IMR-90 (cell line): ENCODE results near the gene ABCF1. TPM values are rescaled to one million over a fixed set of nuclear protein-coding genes. Genes with fewer than 3 reads are reported as not detected.

ENCODE experiments used
- ATAC-seq: fragments of 200-7000 bp; cut with Tn5 transposase; 2 replicates; pipeline ENCODE4 v1.9.1; 2020; ENCODE audit warnings: low read depth, mild to moderate bottlenecking, moderate library complexity
- BruUV-seq: library from RNA; stranded (reverse); fragments of 400-500 nt; replicated peaks from 2 replicates; lab custom pipeline; 2021; lab: Mats Ljungman, UMichigan
- CTCF ChIA-PET: fragments of 300-600 bp; formaldehyde crosslinking; extraction: SDS; loops from one replicate; lab custom pipeline; 2021; ENCODE audit warnings: antibody characterized with exemption; lab: Yijun Ruan, JAX
- POLR2A ChIA-PET: fragments of 300-600 bp; sonication (Branson Sonifier 250); formaldehyde crosslinking; loops from one replicate; lab custom pipeline; 2022; ENCODE audit warnings: antibody characterized with exemption; ENCODE audit not compliant: unreplicated experiment; lab: Charles Lee
- DNase-seq: peaks from one replicate; pipeline ENCODE4 v3.0.0; 2013
- H2AFZ ChIP-seq: replicated peaks from 2 replicates; pipeline ENCODE3; 2013; ENCODE audit warnings: low read length, mild to moderate bottlenecking; ENCODE audit not compliant: poor library complexity
- H2AK5ac ChIP-seq: 2 replicates; pipeline ENCODE4 v1.6.1; 2013; ENCODE audit warnings: low read depth, low read length, inconsistent platforms
- H2AK9ac ChIP-seq: replicated peaks from 2 replicates; pipeline ENCODE3; 2013; ENCODE audit warnings: mild to moderate bottlenecking, low read depth, low read length, moderate library complexity; ENCODE audit not compliant: poor library complexity
- H2BK120ac ChIP-seq: 2 replicates; pipeline ENCODE4 v1.6.1; 2013; ENCODE audit warnings: low read depth, low read length, inconsistent platforms
- H2BK15ac ChIP-seq: 3 replicates; pipeline ENCODE4 v1.6.1; 2013; ENCODE audit warnings: low read depth, low read length, inconsistent platforms
- H2BK20ac ChIP-seq: 2 replicates; pipeline ENCODE4 v1.6.1; 2013; ENCODE audit warnings: low read depth, mild to moderate bottlenecking, inconsistent platforms, low read length, moderate library complexity
- H2BK5ac ChIP-seq: 2 replicates; pipeline ENCODE4 v1.6.1; 2013; ENCODE audit warnings: mild to moderate bottlenecking, low read depth, low read length, inconsistent platforms; ENCODE audit not compliant: poor library complexity, severe bottlenecking
- H3K14ac ChIP-seq: replicated peaks from 2 replicates; pipeline ENCODE4 v1.6.1; 2013; ENCODE audit warnings: low read depth, low read length, inconsistent platforms
- H3K18ac ChIP-seq: 2 replicates; pipeline ENCODE4 v1.6.1; 2013; ENCODE audit warnings: low read depth, low read length, control low read depth
- H3K23ac ChIP-seq: 2 replicates; pipeline ENCODE4 v1.6.1; 2013; ENCODE audit warnings: low read depth, low read length, inconsistent platforms
- H3K27ac ChIP-seq: 2 replicates; pipeline ENCODE4 v1.5.1; 2013; ENCODE audit warnings: mild to moderate bottlenecking, control low read depth, low read length; ENCODE audit not compliant: insufficient read depth
- H3K27me3 ChIP-seq: 2 replicates; pipeline ENCODE4 v1.6.1; 2013; ENCODE audit warnings: low read length; ENCODE audit not compliant: control insufficient read depth, insufficient read depth
- H3K36me3 ChIP-seq: 2 replicates; pipeline ENCODE4 v1.6.1; 2013; ENCODE audit warnings: low read length, mixed read lengths; ENCODE audit not compliant: control insufficient read depth, insufficient read depth
- H3K4ac ChIP-seq: 2 replicates; pipeline ENCODE4 v1.6.1; 2013; ENCODE audit warnings: low read depth, low read length, inconsistent platforms
- H3K4me1 ChIP-seq: 2 replicates; pipeline ENCODE4 v1.6.1; 2013; ENCODE audit warnings: low read length, mixed read lengths; ENCODE audit not compliant: control insufficient read depth, insufficient read depth
- H3K4me2 ChIP-seq: 2 replicates; pipeline ENCODE4 v1.6.1; 2013; ENCODE audit warnings: low read depth, mild to moderate bottlenecking, control low read depth, low read length, moderate library complexity
- H3K4me3 ChIP-seq: 2 replicates; pipeline ENCODE4 v1.5.1; 2013; ENCODE audit warnings: low read depth, mild to moderate bottlenecking, control low read depth, low read length, moderate library complexity; ENCODE audit not compliant: insufficient read depth
- H3K56ac ChIP-seq: 2 replicates; pipeline ENCODE4 v1.6.1; 2013; ENCODE audit warnings: low read length, inconsistent platforms; ENCODE audit not compliant: insufficient read depth; ENCODE audit errors: extremely low read depth
- H3K79me1 ChIP-seq, 2 experiments: 2 replicates each; pipeline ENCODE4 v1.6.1; 2013; ENCODE audit warnings: low read length in 2 of 2, inconsistent platforms in 1 of 2, low read depth in 1 of 2
- H3K9ac ChIP-seq: 2 replicates; pipeline ENCODE4 v1.6.1; 2013; ENCODE audit warnings: low read depth, low read length, control low read depth
- H3K9me1 ChIP-seq: 2 replicates; pipeline ENCODE4 v1.6.1; 2013; ENCODE audit warnings: low read length, inconsistent platforms; ENCODE audit not compliant: insufficient read depth
- H3K9me3 ChIP-seq: 2 replicates; pipeline ENCODE4 v1.6.1; 2013; ENCODE audit warnings: low read length; ENCODE audit not compliant: control insufficient read depth, insufficient read depth
- H4K20me1 ChIP-seq: 2 replicates; pipeline ENCODE4 v1.6.1; 2013; ENCODE audit warnings: low read length, inconsistent platforms; ENCODE audit not compliant: insufficient read depth
- H4K5ac ChIP-seq: 2 replicates; pipeline ENCODE4 v1.6.1; 2013; ENCODE audit warnings: mild to moderate bottlenecking, low read depth, low read length, control low read depth
- H4K8ac ChIP-seq, 2 experiments: 2 replicates each; pipeline ENCODE4 v1.6.1; 2013; ENCODE audit warnings: low read depth in 2 of 2, low read length in 2 of 2, control low read depth in 1 of 2, inconsistent platforms in 1 of 2
- H4K91ac ChIP-seq: 2 replicates; pipeline ENCODE4 v1.6.1; 2013; ENCODE audit warnings: low read depth, low read length, inconsistent platforms; ENCODE audit not compliant: insufficient read depth
- BHLHE40 ChIP-seq: fragments of 150-350 bp; IDR thresholded peaks from 2 replicates; pipeline ENCODE4 v1.6.1; 2016; ENCODE audit warnings: mild to moderate bottlenecking, low read depth, low read length
- MXI1 ChIP-seq: IDR thresholded peaks from 2 replicates; pipeline ENCODE4 v1.6.1; 2012; ENCODE audit warnings: low read depth, mild to moderate bottlenecking, low read length, moderate library complexity, borderline replicate concordance
- WGBS, 2 experiments: methylation state at CpG; one replicate each; pipeline versions ENCODE4 v1.1.5 to v1.1.7; 2013; ENCODE audit warnings: missing lambda C conversion rate in 2 of 2; ENCODE audit not compliant: insufficient read length in 1 of 2; ENCODE audit errors: extremely low coverage in 2 of 2; 5-methylcytosine and 5-hydroxymethylcytosine counted together
- dilution Hi-C: fragments of 300-500 bp; cut with HindIII; formaldehyde crosslinking; loops from one replicate; pipeline ENCODE4 v1.14.3; 2018; ENCODE audit warnings: low sequenced_read_pairs; ENCODE audit not compliant: unreplicated experiment
- in situ Hi-C: fragments of 300-500 bp; cut with MboI; formaldehyde crosslinking; loops from 3 replicates; pipeline ENCODE4 v1.14.3; 2019; ENCODE audit warnings: low sequenced_read_pairs, inconsistent platforms, mixed read lengths
- intact Hi-C: fragments of 100-400 bp; cut with micrococcal nuclease; formaldehyde crosslinking; loops from 2 replicates; pipeline ENCODE4 v1.10.0; 2022
- polyA plus RNA-seq, 3 experiments: library from polyadenylated mRNA; depleted of rRNA; stranded (reverse); fragments of >200 nt; gene quantifications; 2 replicates each; pipeline ENCODE4 v1.2.3, GENCODE V29; 2012; ENCODE audit warnings: low replicate concordance in 1 of 3
- total RNA-seq: library from RNA; depleted of rRNA; stranded (reverse); fragments of >200 nt; gene quantifications from 2 replicates; pipeline ENCODE4 v1.2.3, GENCODE V29; 2012

Gene ABCF1
- total and polyA plus RNA-seq, 2 of the 4 experiments (the other 2 are of a cell fraction): 39.1 to 48.6 TPM

- no peak overlapping the region for H2BK20ac ChIP-seq
- ChIA-PET POLR2A (no interaction called here), CTCF (interaction anchor here (0.5 to 1.4 kb wide), 2 partner anchors 28 to 53 kb away, joined by 3 to 4 read pairs; partner anchors contain the start of gene DHX16)
- H4K20me1 ChIP-seq: peaks cover 6% of the 10 kb centered on the region
- peaks cover 28% of the 10 kb centered on the region for H3K36me3 ChIP-seq
- H2AK5ac ChIP-seq: no peak overlapping the region
- H3K56ac ChIP-seq: no peak overlapping the region
- no peak overlapping the region for H3K14ac ChIP-seq
- no peak overlapping the region for H3K4me2 ChIP-seq
- H4K5ac ChIP-seq: no peak overlapping the region
- H2BK15ac ChIP-seq: no peak overlapping the region
- H3K4me3 ChIP-seq: no peak overlapping the region
- no peaks in the 10 kb centered on the region for H3K9me3 ChIP-seq
- no peak overlapping the region for H4K91ac ChIP-seq
- H3K9me1 ChIP-seq: peaks cover under 1% of the 10 kb centered on the region; the same call in 1 of the 2 replicates
- intact Hi-C loops (no loop called here), in situ Hi-C loops (no loop called here), dilution Hi-C loops (no loop called here)
- BruUV-seq: no TSS peak
- no peak overlapping the region for H3K18ac ChIP-seq
- DNase-seq: no peak
- no peak overlapping the region for H2BK5ac ChIP-seq
- no peak overlapping the region for H2AK9ac ChIP-seq
- H3K27ac ChIP-seq: no peak overlapping the region
- TF ChIP-seq MXI1: no peak
- no peak for TF ChIP-seq BHLHE40
- no peaks in the 10 kb centered on the region for H3K27me3 ChIP-seq
- H3K9ac ChIP-seq: no peak overlapping the region
- H2BK120ac ChIP-seq: no peak overlapping the region
- no peak for ATAC-seq
- WGBS, 2 experiments: 93% methylated on average over 3 of the region's 11 CpGs; no CpG with 5 or more reads in 1 of the 2 experiments
- no peak overlapping the region for H3K23ac ChIP-seq
- peaks cover 10 to 33% of the 10 kb centered on the region in 2 experiments for H3K79me1 ChIP-seq
- no peak overlapping the region for H2AFZ ChIP-seq
- no peak overlapping the region for H3K4ac ChIP-seq
- H4K8ac ChIP-seq: no peak overlapping the region
- H3K4me1 ChIP-seq: peaks cover 2% of the 10 kb centered on the region; the same call in 1 of the 2 replicates
Measured at GRCh38 chr6:30619561-30619960, 48.3 kb downstream of the ABCF1 start.
